Astrocyte of the spinal cord (primary cell): ENCODE data around the gene ZNF471.
A peak's percentile ranks its signal among the peaks of the same experiment; 100 is the strongest.

Experiments used
- DNase-seq: peaks from one replicate; pipeline ENCODE4 v3.0.0; 2011; ENCODE audit warnings: low read depth, low spot score
- H3K4me3 ChIP-seq: 2 replicates; pipeline ENCODE4 v1.5.1; 2011; ENCODE audit warnings: low read depth, mild to moderate bottlenecking, low read length, moderate library complexity
- in situ Hi-C: cut with HindIII; loops from 2 replicates; pipeline ENCODE4 v1.10.0; 2017; ENCODE audit warnings: low sequenced_read_pairs
- TF ChIP-seq, protein P1 (sequence below): IDR thresholded peaks from 2 replicates; pipeline ENCODE4 v1.5.1; 2012; ENCODE audit warnings: low read depth, mild to moderate bottlenecking, low read length, inconsistent platforms

Gene ZNF471

DNA sequence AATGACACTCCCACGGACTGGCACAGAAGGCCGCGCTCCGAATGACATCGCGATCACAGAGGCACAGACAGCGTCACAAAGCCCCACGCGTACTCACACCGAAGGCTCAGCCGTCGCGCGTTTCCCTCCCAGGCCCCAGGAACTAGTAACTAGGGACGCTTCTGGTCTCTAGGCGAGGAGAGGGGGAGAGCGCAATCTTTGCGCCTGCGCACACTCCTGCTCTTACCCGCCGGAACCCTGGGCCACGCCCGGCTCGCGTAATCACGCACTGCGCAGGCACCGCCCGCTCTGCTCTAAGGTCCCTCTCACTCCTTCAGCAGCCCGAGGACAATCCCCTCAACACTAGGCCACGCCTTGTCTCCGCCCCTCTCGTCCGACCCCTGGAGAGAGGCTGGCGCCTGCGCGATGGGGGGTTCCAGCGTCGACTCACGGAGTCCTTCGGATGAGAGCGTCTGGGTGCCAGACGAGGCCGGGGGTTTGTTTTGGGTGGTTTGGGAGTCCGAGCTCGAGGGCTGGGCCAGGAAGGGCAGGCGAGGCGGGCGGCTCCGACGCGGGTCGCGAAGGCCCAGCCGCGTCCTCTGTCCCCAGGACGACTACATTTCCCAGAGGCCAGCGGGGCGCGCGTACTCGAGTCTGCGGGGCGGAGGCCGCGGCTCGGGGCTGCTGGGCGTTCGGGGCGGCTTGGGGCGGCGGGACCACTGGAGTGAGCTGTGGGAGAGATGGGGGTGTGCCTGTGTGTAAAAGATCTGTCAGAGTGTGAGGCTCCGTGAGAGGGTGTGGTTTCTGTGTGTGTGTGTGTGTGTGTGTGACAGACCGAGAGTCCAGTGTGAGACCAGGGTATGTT is at the start of gene ZNF471:
Gene ZNF471 (plus strand): TSS at position 410 of the 844 bp plus-strand sequence. CDS start 3,717 bp downstream, outside the sequence.
- in situ Hi-C loops: no loop called here
- TF ChIP-seq, protein P1, sequence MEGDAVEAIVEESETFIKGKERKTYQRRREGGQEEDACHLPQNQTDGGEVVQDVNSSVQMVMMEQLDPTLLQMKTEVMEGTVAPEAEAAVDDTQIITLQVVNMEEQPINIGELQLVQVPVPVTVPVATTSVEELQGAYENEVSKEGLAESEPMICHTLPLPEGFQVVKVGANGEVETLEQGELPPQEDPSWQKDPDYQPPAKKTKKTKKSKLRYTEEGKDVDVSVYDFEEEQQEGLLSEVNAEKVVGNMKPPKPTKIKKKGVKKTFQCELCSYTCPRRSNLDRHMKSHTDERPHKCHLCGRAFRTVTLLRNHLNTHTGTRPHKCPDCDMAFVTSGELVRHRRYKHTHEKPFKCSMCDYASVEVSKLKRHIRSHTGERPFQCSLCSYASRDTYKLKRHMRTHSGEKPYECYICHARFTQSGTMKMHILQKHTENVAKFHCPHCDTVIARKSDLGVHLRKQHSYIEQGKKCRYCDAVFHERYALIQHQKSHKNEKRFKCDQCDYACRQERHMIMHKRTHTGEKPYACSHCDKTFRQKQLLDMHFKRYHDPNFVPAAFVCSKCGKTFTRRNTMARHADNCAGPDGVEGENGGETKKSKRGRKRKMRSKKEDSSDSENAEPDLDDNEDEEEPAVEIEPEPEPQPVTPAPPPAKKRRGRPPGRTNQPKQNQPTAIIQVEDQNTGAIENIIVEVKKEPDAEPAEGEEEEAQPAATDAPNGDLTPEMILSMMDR: no peak
- peak; percentile 99 for DNase-seq
- H3K4me3 ChIP-seq: peak within 1 kb of the TSS; percentile 62

- TF ChIP-seq, protein P1: no peak
- DNase-seq: no peak
- in situ Hi-C loops: no loop called here
- H3K4me3 ChIP-seq: no peak overlapping the region
Measured at GRCh38 chr19:56474308-56474707, 33.3 kb upstream of the ZNF471 start.

DNA sequence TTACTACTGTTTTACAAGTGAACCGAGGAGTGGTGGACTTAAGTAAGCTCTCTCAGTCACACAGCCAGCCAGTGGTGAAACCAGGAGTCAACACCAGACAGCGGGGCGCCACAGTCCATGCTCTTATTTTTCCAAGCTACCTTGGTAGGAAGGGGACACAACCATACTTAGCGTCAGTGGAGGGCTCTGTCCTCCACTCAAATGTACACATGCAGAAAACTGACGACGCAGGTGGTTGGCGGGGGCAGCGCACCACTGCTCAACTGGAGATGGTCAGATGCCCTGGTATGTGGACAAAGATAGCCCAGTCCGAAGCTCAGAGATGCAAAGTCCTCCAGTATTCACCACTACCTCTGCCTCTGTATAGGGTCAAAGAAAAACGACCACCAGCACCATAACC is 31.6 kb upstream of the ZNF471 start:
- H3K4me3 ChIP-seq: no peak overlapping the region
- TF ChIP-seq, protein P1: no peak
- in situ Hi-C loops: no loop called here
- DNase-seq: no peak

- H3K4me3 ChIP-seq: peak within 1 kb of the TSS; percentile 88
- in situ Hi-C loops: no loop called here
- TF ChIP-seq, protein P1: no peak
- DNase-seq: peak; percentile 54
Measured at GRCh38 chr19:56476651-56477428, 30.8 kb upstream of the ZNF471 start, which contains the start of gene ZNF667. Gene ZNF667 (minus strand): TSS chr19:56477345. CDS start chr19:56462370, 14,975 bp downstream.

GRCh38 chr19:56477429-56478338 is 30.0 kb upstream of the ZNF471 start:
- peak; percentile 94 for DNase-seq
- peak overlapping the region; percentile 88 for H3K4me3 ChIP-seq
- TF ChIP-seq, protein P1: no peak
- in situ Hi-C loops: no loop called here

DNA sequence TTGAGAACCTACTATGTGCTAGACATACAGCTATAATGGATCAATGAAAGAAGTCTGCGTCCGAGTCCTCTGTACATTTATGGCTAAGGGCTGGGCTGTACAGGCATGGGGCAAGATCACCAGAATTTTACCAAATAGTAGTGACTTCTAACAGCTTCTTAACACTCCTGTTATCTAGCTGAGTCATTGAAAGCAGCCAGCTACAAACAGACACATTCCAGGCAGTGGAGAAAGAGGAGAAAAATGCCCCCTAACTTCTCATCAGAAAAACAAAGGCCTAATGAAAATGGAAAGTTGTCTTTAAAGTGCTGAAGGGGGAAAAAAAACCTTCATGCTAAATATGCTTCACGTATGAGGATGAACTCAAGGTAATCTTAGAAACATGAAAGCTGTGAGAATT is 16.3 kb upstream of the ZNF471 start:
- TF ChIP-seq, protein P1: no peak
- in situ Hi-C loops: no loop called here
- no peak for DNase-seq
- H3K4me3 ChIP-seq: no peak overlapping the region
